Dermis microvascular lymphatic vessel endothelial cell (primary cell): ENCODE data around the gene CCDC82. TPM values are rescaled to one million over a fixed set of nuclear protein-coding genes. Genes with fewer than 3 reads are reported as not detected.

Experiments used
- DNase-seq, 2 donors: peaks; one replicate each; pipeline versions ENCODE4 v3.0.0 to v3.0.0-alpha.2; 2010; ENCODE audit warnings: low read depth in 2 of 2
- total RNA-seq: library from RNA; depleted of rRNA; stranded (reverse); fragments of >200 nt; gene quantifications from 2 replicates; pipeline ENCODE4 v1.2.1, GENCODE V29; 2014

The CCDC82 gene
- total RNA-seq, 1 donor from 2014 or later = 11.2 TPM

- no peak for DNase-seq
Measured at GRCh38 chr11:96329855-96330510, 59.7 kb downstream of the CCDC82 start.

GRCh38 chr11:96329419-96329818, 60.3 kb downstream of the CCDC82 start:
- no peak for DNase-seq

- no peak for DNase-seq
Measured at GRCh38 chr11:96328395-96329010, 61.2 kb downstream of the CCDC82 start.

GRCh38 chr11:96326959-96327358, 62.8 kb downstream of the CCDC82 start:
- no peak for DNase-seq

GRCh38 chr11:96324912-96325311, 64.8 kb downstream of the CCDC82 start:
- DNase-seq = no peak

- no peak for DNase-seq
Measured at GRCh38 chr11:96323642-96323985, 66.1 kb downstream of the CCDC82 start.

GRCh38 chr11:96322775-96323641, 66.7 kb downstream of the CCDC82 start:
- no peak for DNase-seq

- DNase-seq = no peak
Measured at GRCh38 chr11:96321091-96321490, 68.6 kb downstream of the CCDC82 start.

GRCh38 chr11:96319898-96320656, 69.6 kb downstream of the CCDC82 start:
- no peak for DNase-seq

- no peak for DNase-seq
Measured at GRCh38 chr11:96318850-96319249, 70.9 kb downstream of the CCDC82 start.

GRCh38 chr11:96318399-96318798, 71.3 kb downstream of the CCDC82 start:
- no peak for DNase-seq

GRCh38 chr11:96317985-96318384, 71.7 kb downstream of the CCDC82 start:
- no peak for DNase-seq

- no peak for DNase-seq
Measured at GRCh38 chr11:96317571-96317970, 72.1 kb downstream of the CCDC82 start.

GRCh38 chr11:96316869-96317268, 72.8 kb downstream of the CCDC82 start:
- no peak for DNase-seq

- no peak for DNase-seq
Measured at GRCh38 chr11:96315476-96315875, 74.2 kb downstream of the CCDC82 start.

GRCh38 chr11:96314326-96315020, 75.2 kb downstream of the CCDC82 start:
- peak; percentile 24 to 67 for DNase-seq

GRCh38 chr11:96313163-96313562, 76.5 kb downstream of the CCDC82 start:
- DNase-seq = no peak

- DNase-seq = peak; percentile 69 to 84
Measured at GRCh38 chr11:96311120-96311568, 78.6 kb downstream of the CCDC82 start.

GRCh38 chr11:96310236-96310635, 79.5 kb downstream of the CCDC82 start:
- DNase-seq = no peak

- no peak for DNase-seq
Measured at GRCh38 chr11:96309643-96310017, 80.1 kb downstream of the CCDC82 start.

GRCh38 chr11:96309016-96309642, 80.6 kb downstream of the CCDC82 start:
- peak; percentile 65 to 86 for DNase-seq
